Cardiac muscle cell (in vitro differentiated cells and primary cell): ENCODE results near the gene RNF11. TPM values are rescaled to one million over a fixed set of nuclear protein-coding genes. Genes with fewer than 3 reads are reported as not detected.
"Not testable (repeated sequence)": the region's sequence is repeated elsewhere in the genome, so short reads cannot be mapped to it uniquely, and the experiment has no call there.

Experiments used
- DNase-seq, 2 donors: peaks; one replicate each; pipeline versions ENCODE4 v3.0.0 to v3.0.0-alpha.2; 2010 to 2017; ENCODE audit warnings: low read depth in 1 of 2, low spot score in 1 of 2
- H3K27ac ChIP-seq: fragments of 200-600 bp; sonication (generic); 2 replicates; pipeline ENCODE4 v1.5.1; 2016
- H3K27me3 ChIP-seq: fragments of 200-600 bp; sonication (generic); 2 replicates; pipeline ENCODE4 v1.6.0; 2016; ENCODE audit warnings: control low read depth
- H3K36me3 ChIP-seq: fragments of 200-600 bp; sonication (generic); 2 replicates; pipeline ENCODE4 v1.5.1; 2016; ENCODE audit warnings: control low read depth
- H3K4me1 ChIP-seq: fragments of 200-600 bp; sonication (generic); 2 replicates; pipeline ENCODE4 v1.8.1; 2017; ENCODE audit warnings: low read depth, mild to moderate bottlenecking, mixed run types
- H3K4me3 ChIP-seq: fragments of 200-600 bp; sonication (generic); 2 replicates; pipeline ENCODE4 v1.5.1; 2016; ENCODE audit warnings: mild to moderate bottlenecking
- H3K9me3 ChIP-seq: fragments of 200-600 bp; sonication (generic); 2 replicates; pipeline ENCODE4 v1.5.1; 2017; ENCODE audit warnings: low read depth, mild to moderate bottlenecking, control low read depth
- polyA plus RNA-seq: library from polyadenylated mRNA; unstranded; fragments of >200 nt; fragmentation: Nextera tagmentation; extraction: Ambion mirVana; gene quantifications from 2 replicates; pipeline ENCODE4 v1.2.1, GENCODE V29; 2016
- total RNA-seq: library from RNA; depleted of rRNA; stranded (reverse); fragments of >200 nt; gene quantifications from 2 replicates; pipeline ENCODE4 v1.2.3, GENCODE V29; 2016
- TF ChIP-seq, protein P1 (sequence below): IDR thresholded peaks from 2 replicates; pipeline ENCODE4 v1.5.1; 2012; ENCODE audit warnings: low read depth, mild to moderate bottlenecking, low read length

Gene RNF11
- total and polyA plus RNA-seq, 2 experiments from 2014 or later, result 58.8 to 65.0 TPM

DNA sequence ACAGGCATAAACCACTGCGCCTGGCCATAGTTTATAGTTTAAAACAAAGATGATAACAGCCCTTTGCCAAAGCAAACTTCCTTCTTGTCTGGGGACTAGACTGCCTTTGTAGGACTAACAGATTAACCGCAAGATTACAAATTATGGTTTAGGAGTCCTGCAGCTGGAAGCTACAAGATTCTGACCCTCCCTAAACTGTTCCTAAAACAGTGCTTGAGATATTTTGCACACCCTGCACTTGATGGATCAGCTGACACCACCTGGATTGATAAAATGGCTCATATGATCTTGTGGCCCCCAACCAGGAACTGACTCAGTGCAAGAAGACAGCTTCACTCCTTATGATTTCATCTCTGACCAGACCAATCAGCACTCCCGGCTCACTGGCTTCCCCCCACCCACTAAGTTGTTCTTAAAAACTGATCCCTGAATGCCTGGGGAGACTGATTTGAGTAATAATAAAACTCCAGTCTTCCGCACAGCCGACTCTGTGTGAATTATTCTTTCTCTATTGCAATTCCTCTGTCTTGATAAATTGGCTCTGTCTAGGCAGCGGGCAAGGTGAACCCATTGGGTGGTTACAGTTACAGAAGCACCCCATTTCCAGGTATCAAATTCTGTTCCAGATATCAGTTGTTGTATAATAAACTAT is 13.8 kb upstream of the RNF11 start:
- H3K4me1 ChIP-seq, result no peaks in the 10 kb centered on the region

DNA sequence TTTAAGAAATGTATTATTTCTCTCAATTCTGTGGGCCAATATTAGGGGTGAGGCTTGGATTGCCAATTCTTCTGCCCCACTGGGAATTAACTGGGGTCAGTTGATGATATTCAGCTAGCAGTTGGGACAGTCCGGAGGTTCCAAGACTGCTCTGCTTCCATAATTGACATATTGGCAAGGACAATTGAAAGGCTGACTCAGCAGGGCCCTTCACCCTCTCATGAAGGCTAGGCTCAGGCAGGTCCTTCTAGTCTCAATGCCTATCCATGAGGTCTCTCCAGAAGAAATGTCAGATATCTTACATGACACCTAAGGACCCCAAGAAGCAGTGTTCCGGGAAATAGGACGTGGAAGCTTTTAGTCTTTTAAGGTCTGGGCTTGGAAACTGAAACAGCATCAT is 13.3 kb upstream of the RNF11 start:
- no peak for DNase-seq
- Histone ChIP-seq H3K27me3 (no peaks in the 10 kb centered on the region), H3K4me3 (no peak overlapping the region), H3K36me3 (no peaks in the 10 kb centered on the region), H3K4me1 (no peaks in the 10 kb centered on the region), H3K27ac (no peak overlapping the region), H3K9me3 (no peaks in the 10 kb centered on the region)
- TF ChIP-seq, protein P1, sequence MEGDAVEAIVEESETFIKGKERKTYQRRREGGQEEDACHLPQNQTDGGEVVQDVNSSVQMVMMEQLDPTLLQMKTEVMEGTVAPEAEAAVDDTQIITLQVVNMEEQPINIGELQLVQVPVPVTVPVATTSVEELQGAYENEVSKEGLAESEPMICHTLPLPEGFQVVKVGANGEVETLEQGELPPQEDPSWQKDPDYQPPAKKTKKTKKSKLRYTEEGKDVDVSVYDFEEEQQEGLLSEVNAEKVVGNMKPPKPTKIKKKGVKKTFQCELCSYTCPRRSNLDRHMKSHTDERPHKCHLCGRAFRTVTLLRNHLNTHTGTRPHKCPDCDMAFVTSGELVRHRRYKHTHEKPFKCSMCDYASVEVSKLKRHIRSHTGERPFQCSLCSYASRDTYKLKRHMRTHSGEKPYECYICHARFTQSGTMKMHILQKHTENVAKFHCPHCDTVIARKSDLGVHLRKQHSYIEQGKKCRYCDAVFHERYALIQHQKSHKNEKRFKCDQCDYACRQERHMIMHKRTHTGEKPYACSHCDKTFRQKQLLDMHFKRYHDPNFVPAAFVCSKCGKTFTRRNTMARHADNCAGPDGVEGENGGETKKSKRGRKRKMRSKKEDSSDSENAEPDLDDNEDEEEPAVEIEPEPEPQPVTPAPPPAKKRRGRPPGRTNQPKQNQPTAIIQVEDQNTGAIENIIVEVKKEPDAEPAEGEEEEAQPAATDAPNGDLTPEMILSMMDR, result no peak

More for the DNA sequence above, 13.8 kb upstream of the RNF11 start:
- H3K27me3 ChIP-seq, result no peaks in the 10 kb centered on the region
- H3K4me3 ChIP-seq, result no peak overlapping the region
- H3K36me3 ChIP-seq, result no peaks in the 10 kb centered on the region
- no peaks in the 10 kb centered on the region for H3K9me3 ChIP-seq
- TF ChIP-seq, protein P1, result no peak
- no peak for DNase-seq
- H3K27ac ChIP-seq, result no peak overlapping the region

DNA sequence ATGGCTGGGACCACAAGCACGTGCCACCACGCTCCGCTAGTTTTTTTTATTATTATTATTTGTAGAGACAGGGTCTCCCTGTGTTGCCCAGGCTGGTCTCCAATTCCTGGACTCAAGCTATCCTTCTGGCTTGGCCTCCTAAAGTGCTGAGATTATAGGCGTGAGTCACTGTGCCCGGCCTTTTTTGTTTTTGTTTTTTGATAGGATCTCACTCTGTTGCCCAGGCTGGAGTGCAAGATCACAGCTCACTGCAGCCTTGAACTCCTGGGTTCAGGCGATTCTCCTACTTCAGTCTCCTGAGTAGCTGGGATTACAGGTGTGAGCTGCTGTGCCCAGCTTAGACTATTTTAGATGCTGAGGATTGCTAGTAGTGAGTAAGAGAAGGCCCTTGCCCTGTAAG is 11.8 kb upstream of the RNF11 start:
- Histone ChIP-seq H3K36me3 (no peaks in the 10 kb centered on the region), H3K4me3 (no peak overlapping the region), H3K27ac (no peak overlapping the region), H3K9me3 (no peaks in the 10 kb centered on the region), H3K4me1 (no peaks in the 10 kb centered on the region), H3K27me3 (no peaks in the 10 kb centered on the region)
- DNase-seq, result no peak
- TF ChIP-seq, protein P1, result no peak

DNA sequence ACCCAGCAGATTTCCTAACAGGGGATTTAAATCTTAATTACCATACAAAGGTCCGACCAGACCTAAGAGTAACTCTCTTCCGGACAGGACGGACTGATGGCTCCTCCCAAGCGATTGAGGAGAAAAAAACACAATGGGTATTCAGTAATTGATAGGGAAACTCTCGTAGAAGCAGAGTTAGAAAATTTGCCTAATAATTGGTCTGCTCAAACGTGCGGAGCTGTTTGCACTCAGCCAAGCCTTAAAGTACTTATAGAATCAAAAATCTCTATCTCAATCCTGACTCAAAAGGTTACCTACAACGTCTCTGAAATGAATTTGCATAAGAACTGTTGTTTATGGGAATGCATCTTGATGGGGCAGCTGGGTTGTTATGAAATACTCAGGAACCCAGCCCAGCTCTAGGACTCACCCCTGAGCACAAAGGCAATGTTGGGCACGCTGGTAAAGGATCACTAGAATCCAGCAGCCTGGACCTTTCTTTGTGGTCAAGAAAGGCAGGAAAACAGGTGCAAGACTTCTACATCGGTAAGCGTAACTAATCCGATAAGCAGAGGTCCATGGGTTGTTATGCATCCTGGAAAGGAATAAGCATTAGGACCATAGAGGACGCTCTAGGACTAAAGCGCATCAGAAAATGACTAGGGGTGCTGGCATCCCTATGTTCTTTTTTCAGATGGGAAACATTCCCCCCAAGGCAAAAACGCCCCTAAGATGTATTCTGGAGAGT is 8.7 kb upstream of the RNF11 start:
- not testable (repeated sequence) for H3K36me3 ChIP-seq, H3K27ac ChIP-seq, H3K4me1 ChIP-seq, H3K4me3 ChIP-seq, DNase-seq, H3K9me3 ChIP-seq, H3K27me3 ChIP-seq

DNA sequence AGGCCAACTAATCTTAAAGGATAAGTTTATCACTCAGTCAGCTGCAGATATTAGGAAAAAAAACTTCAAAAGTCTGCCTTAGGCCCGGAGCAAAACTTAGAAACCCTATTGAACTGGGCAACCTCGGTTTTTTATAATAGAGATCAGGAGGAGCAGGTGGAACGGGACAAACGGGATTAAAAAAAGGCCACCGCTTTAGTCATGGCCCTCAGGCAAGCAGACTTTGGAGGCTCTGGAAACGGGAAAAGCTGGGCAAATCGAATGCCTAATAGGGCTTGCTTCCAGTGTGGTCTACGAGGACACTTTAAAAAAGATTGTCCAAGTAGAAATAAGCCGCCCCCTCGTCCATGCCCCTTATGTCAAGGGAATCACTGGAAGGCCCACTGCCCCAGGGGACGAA is 7.6 kb upstream of the RNF11 start:
- H3K4me3 ChIP-seq, H3K27me3 ChIP-seq, H3K36me3 ChIP-seq, H3K27ac ChIP-seq, H3K9me3 ChIP-seq, H3K4me1 ChIP-seq, DNase-seq: not testable (repeated sequence)

DNA sequence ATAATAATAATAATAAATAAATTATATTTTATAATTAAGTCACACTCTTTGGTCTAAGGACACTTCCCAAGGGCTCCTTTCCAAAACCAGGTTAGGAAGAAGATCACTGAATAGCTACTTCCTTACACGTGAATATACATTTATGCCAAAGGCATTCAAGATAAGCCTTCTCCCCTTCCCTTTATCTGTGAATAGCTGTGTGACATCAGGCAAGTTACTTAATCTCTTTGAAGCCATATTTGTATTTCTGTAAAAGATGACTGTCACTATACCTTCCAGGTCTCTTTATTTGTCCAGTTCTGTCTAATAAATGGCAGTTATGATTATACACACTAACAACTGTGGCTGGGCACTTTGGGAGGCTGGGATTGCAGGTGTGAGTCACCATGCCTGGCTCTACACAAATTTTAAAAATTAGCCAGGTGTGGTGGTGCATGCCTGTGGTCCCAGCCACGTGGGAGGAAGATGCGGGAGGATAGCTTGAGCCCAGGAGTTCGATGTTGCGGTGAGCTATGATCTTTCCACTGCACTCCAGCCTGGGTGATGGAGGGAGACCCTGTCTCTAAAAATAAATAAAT is 5.5 kb upstream of the RNF11 start:
- no peak overlapping the region for H3K4me3 ChIP-seq
- no peak overlapping the region for H3K27ac ChIP-seq
- no peaks in the 10 kb centered on the region for H3K36me3 ChIP-seq
- no peaks in the 10 kb centered on the region for H3K9me3 ChIP-seq
- H3K27me3 ChIP-seq, result no peaks in the 10 kb centered on the region
- peaks cover 2% of the 10 kb centered on the region for H3K4me1 ChIP-seq
- no peak for DNase-seq
- TF ChIP-seq, protein P1, result no peak
